HCT116 (cell line): ENCODE measurements around the gene PGGHG.

Source experiments
- CEBPB ChIP-seq: IDR thresholded peaks from 2 replicates; pipeline ENCODE4 v1.6.1; 2012; ENCODE audit warnings: low read depth
- EZH2 ChIP-seq: fragments of 200-600 bp; sonication (generic); IDR thresholded peaks from 2 replicates; pipeline ENCODE4 v1.6.1; 2017; ENCODE audit warnings: antibody characterized with exemption, mixed run types
- EZH2phosphoT487 ChIP-seq: fragments of 200-600 bp; IDR thresholded peaks from 2 replicates; pipeline ENCODE4 v1.6.1; 2018; ENCODE audit warnings: antibody characterized with exemption, borderline replicate concordance
- JUND ChIP-seq: IDR thresholded peaks from 2 replicates; pipeline ENCODE4 v1.6.1; 2012
- MAX ChIP-seq: IDR thresholded peaks from 2 replicates; pipeline ENCODE4 v1.6.1; 2012
- POLR2A ChIP-seq: IDR thresholded peaks from 2 replicates; pipeline ENCODE4 v1.7.0; 2011; ENCODE audit warnings: borderline replicate concordance; ENCODE audit not compliant: insufficient read depth, insufficient read length; ENCODE audit errors: extremely low read depth
- POLR2AphosphoS5 ChIP-seq: IDR thresholded peaks from 2 replicates; pipeline ENCODE4 v1.6.1; 2011; ENCODE audit warnings: mild to moderate bottlenecking, low read depth, low read length, moderate library complexity
- SP1 ChIP-seq: IDR thresholded peaks from 2 replicates; pipeline ENCODE4 v1.6.1; 2012; ENCODE audit warnings: low read depth
- ZFX ChIP-seq: fragments of 450-650 bp; IDR thresholded peaks from 2 replicates; pipeline ENCODE4 v1.6.1; 2017
- ZNF274 ChIP-seq: fragments of 200-500 bp; sonication (Bioruptor generic); IDR thresholded peaks from 2 replicates; pipeline ENCODE4 v1.6.1; 2014; ENCODE audit warnings: mild to moderate bottlenecking, low read depth, low read length, inconsistent platforms
- TF ChIP-seq, protein P1 (sequence below), 3 experiments: fragments of 200-600 bp in 1 of 3; sonication (generic) in 1 of 3; IDR thresholded peaks in 2 of 3; conservative IDR thresholded peaks in 1 of 3; 2 replicates each; pipeline ENCODE4 v1.5.1; 2012 to 2017; ENCODE audit warnings: low read depth in 2 of 3, low read length in 2 of 3, antibody characterized with exemption in 1 of 3, borderline replicate concordance in 1 of 3, control low read depth in 1 of 3, mild to moderate bottlenecking in 1 of 3, mixed read lengths in 1 of 3, mixed run types in 1 of 3, moderate library complexity in 1 of 3; ENCODE audit not compliant: insufficient read depth in 1 of 3

DNA sequence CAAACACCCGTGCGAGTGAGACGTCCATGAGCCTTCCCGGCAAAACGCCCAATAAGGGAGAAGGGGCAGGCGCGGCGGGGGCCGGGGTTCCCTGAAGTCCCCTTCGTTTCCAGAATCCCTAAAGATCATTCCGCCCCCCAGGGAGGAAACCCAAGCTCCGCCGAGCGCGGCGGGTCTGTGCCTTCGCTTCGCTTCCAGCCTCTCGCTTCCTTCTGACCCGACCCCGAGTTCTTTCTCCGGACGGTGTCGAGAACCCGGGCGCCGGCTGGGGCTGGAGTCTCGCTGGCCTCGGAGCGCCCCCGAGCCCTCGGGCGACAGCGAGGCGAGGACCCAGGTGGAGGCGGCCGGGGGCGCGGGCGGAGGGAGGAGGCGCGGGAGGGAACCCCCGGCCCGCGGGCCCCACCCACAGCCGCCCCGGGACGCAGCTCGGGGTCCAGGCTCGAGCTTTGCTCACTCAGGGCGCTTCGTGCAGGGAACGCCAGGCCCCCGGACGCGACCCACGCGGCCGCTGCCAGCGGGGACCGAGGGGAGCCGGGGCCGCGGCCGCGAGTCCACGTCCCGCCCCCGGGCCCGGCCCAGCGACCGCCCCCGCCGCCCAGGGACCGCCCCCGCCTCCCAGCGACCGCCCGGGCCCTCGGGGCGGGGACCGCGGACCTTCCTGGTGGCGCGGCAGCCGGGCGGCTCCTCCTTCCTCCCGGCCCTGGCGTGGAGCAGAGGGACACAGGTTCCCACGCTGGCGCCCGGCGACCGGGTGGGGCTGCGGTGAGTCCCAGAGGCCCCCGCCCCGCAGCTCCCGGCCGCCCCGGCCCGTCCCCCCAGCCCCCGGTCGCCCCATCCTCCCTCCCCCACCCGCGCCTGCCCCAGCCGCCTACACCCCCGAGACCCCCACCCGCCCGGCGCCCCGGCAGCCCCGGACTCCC is at the start of gene PGGHG:
- TF ChIP-seq, protein P1, sequence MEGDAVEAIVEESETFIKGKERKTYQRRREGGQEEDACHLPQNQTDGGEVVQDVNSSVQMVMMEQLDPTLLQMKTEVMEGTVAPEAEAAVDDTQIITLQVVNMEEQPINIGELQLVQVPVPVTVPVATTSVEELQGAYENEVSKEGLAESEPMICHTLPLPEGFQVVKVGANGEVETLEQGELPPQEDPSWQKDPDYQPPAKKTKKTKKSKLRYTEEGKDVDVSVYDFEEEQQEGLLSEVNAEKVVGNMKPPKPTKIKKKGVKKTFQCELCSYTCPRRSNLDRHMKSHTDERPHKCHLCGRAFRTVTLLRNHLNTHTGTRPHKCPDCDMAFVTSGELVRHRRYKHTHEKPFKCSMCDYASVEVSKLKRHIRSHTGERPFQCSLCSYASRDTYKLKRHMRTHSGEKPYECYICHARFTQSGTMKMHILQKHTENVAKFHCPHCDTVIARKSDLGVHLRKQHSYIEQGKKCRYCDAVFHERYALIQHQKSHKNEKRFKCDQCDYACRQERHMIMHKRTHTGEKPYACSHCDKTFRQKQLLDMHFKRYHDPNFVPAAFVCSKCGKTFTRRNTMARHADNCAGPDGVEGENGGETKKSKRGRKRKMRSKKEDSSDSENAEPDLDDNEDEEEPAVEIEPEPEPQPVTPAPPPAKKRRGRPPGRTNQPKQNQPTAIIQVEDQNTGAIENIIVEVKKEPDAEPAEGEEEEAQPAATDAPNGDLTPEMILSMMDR (IDR thresholded peaks at IDR 0.05 in 2 of 3, conservative IDR thresholded peaks at IDR 0.05 in 1 of 3; ENCODE audit: borderline replicate concordance in 1 of 3, insufficient read depth in 1 of 3, low read depth in 2 of 3, low read length in 2 of 3) = no peak
- TF ChIP-seq ZFX (peak; percentile 33; the same call in 1 of the 2 replicates), POLR2A (peak; percentile 30), EZH2 (no peak), CEBPB (no peak), ZNF274 (no peak), SP1 (no peak), JUND (no peak), MAX (no peak; the same call in 1 of the 2 replicates), POLR2AphosphoS5 (peak; percentile 77), EZH2phosphoT487 (no peak)
